Measurements from ENCODE around the gene NOS1AP.
"Not testable (repeated sequence)": the region's sequence is repeated elsewhere in the genome, so short reads cannot be mapped to it uniquely, and the experiment has no call there.

NOS1AP gene

DNA sequence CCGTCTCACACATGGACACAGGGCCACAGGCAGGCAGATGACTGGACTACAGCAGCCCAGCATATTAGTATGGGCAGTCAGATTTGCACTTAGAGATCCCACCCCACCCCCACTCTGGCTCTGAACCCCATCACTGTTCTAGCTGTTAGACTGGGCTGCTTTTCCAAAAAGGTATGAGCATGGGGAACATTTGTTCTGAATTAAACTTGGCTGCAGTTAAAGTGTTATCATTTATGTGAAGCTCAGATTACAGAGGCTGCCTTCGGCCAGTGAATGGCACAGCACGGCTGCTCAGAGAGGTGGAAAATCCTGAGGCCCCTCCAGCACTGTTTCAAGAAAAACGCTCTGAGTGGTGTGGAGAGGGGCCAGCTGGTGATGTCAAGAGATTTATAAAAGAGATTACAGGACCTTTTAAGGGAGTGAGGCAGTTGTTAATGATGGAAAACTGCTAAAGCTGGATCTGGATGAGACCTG, 6.9 kb upstream of the NOS1AP start:
- H3K4me3 ChIP-seq (ENCODE audit: low read length): no peak overlapping the region
- H3K9ac ChIP-seq (ENCODE audit: low read length): no peak overlapping the region
- H3K4me1 ChIP-seq (ENCODE audit: control insufficient read depth, insufficient read depth, low read length): no peaks in the 10 kb centered on the region
- H3K27ac ChIP-seq (ENCODE audit: low read depth, low read length): no peak overlapping the region
- H3K36me3 ChIP-seq (ENCODE audit: control insufficient read depth, insufficient read depth, low read length): no peaks in the 10 kb centered on the region
- no peaks in the 10 kb centered on the region for H3K27me3 ChIP-seq (ENCODE audit: control insufficient read depth, insufficient read depth, low read length)

DNA sequence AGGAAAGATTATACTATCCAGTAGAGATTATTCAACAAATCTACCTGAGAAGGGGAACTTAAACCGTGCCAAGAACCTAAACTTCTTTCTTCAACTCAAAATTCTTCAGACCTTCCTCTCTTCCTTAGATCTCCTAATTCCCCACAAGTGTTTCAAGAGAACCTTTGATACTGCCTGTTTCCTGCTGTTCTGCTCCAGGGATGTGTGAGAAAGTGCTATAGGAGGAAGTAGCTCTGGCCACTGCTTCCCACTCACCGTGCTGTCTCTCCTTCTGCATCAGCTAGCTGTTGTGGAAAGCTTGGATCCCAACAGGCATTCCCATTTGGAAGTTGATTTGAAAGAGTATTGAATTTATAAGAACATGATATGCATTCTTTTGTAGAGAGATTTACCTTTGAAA, 4.5 kb upstream of the NOS1AP start:
- Histone ChIP-seq H3K27me3 (ENCODE audit: control insufficient read depth, insufficient read depth, low read length) (peaks cover 1% of the 10 kb centered on the region), H3K9ac (ENCODE audit: low read length) (no peak overlapping the region)

DNA sequence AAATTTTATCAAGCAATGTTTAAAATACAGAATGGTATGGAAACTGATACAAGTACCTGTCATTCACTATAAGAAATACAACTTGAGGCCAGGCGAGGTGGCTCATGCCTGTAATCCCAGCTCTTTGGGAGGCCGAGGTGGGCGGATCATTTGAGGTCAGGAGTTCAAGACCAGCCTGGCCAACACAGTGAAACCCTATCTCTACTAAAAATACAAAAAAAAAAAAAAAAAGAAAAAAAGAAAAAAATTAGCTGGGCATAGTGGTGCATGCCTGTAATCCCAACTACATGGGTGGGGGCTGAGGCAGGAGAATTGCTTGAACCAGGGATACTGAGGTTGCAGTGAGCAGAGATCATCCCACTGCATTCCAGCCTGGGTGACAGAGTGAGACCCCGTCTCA, 2.7 kb upstream of the NOS1AP start:
- H3K27ac ChIP-seq (ENCODE audit: low read depth, low read length); H3K27me3 ChIP-seq (ENCODE audit: control insufficient read depth, insufficient read depth, low read length); H3K4me3 ChIP-seq (ENCODE audit: low read length); H3K9ac ChIP-seq (ENCODE audit: low read length); H3K36me3 ChIP-seq (ENCODE audit: control insufficient read depth, insufficient read depth, low read length); H3K4me1 ChIP-seq (ENCODE audit: control insufficient read depth, insufficient read depth, low read length): not testable (repeated sequence)

More for the DNA sequence above, 4.5 kb upstream of the NOS1AP start:
- no peak overlapping the region for H3K27ac ChIP-seq (ENCODE audit: low read depth, low read length)
- H3K36me3 ChIP-seq (ENCODE audit: control insufficient read depth, insufficient read depth, low read length): no peaks in the 10 kb centered on the region
- no peaks in the 10 kb centered on the region for H3K4me1 ChIP-seq (ENCODE audit: control insufficient read depth, insufficient read depth, low read length)
- no peak overlapping the region for H3K4me3 ChIP-seq (ENCODE audit: low read length)

DNA sequence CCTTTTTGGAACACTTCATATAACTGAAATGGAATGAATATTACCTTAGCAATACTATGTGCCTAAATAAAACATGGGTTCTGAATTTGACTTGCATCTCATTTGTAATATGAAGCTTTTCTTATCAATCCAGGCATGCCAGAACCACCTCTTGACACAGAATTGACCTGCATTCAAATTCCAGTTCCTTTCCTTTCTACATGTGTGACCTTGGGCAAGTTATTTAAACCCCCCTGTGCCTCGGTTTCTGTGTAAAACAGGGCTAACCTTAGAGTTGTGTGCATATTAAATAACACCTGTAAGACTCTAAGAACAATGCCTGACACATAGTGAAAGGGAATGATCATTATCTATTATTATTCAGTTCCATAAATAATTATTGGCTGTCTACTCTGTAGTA, 2.0 kb upstream of the NOS1AP start:
- H3K27ac ChIP-seq (ENCODE audit: low read depth, low read length): no peak overlapping the region
- no peak overlapping the region for H3K9ac ChIP-seq (ENCODE audit: low read length)
- no peak overlapping the region for H3K4me3 ChIP-seq (ENCODE audit: low read length)
- H3K27me3 ChIP-seq (ENCODE audit: control insufficient read depth, insufficient read depth, low read length): peaks cover 5% of the 10 kb centered on the region
- H3K4me1 ChIP-seq (ENCODE audit: control insufficient read depth, insufficient read depth, low read length): no peaks in the 10 kb centered on the region
- H3K36me3 ChIP-seq (ENCODE audit: control insufficient read depth, insufficient read depth, low read length): no peaks in the 10 kb centered on the region

DNA sequence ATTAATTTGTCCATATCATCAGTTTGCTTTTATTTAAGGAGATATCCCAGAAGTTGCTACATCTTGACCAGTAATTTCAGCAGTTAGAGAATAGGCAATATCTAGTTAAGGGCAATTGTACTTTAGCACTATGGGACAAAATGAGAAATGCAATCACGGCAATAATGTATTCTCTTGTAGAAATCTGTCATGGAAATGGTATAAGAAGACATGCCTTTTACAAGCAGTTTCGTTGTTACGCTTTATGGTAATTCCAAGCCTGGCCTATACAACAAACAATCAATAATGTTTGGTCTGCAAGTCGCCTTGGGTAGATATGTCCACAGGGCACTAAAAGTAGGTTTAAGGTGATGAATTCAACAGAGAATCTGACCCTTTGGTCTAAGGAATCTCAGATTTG, 1.2 kb upstream of the NOS1AP start:
- Histone ChIP-seq H3K27me3 (ENCODE audit: control insufficient read depth, insufficient read depth, low read length) (peaks cover 5% of the 10 kb centered on the region), H3K4me3 (ENCODE audit: low read length) (no peak overlapping the region), H3K9ac (ENCODE audit: low read length) (no peak overlapping the region)

DNA sequence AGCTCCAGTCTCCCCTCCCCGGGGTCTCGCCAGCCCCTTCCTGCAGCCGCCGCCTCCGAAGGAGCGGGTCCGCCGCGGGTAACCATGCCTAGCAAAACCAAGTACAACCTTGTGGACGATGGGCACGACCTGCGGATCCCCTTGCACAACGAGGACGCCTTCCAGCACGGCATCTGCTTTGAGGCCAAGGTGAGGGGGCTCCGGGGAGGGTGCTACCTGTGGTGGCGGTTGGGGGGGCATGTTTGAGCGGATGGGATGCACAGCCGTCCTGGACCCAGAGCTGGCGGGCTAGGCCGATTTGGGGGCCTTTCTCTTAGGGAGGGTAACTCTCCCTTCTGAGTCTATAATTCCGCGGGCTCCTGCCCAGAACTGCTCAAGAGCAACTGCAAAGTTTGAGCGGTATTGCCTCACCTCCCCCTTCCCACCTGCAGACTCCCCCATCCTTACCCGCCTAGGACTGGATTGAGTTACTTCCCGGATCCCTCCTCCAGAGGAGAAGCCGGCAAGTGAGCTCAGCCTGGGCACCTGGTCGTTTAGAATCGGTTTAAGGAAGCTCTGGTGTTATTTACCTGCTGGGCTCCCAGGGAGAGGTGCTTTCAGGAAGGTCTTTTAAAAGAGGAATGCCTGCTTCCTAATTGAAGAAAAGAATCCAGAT, 730 bp downstream of the NOS1AP start:
- no peaks in the 10 kb centered on the region for H3K36me3 ChIP-seq (ENCODE audit: control insufficient read depth, insufficient read depth, low read length)
- H3K27ac ChIP-seq (ENCODE audit: low read depth, low read length): no peak overlapping the region
- no peaks in the 10 kb centered on the region for H3K4me1 ChIP-seq (ENCODE audit: control insufficient read depth, insufficient read depth, low read length)

More for the DNA sequence above, 1.2 kb upstream of the NOS1AP start:
- Histone ChIP-seq H3K36me3 (ENCODE audit: control insufficient read depth, insufficient read depth, low read length) (no peaks in the 10 kb centered on the region), H3K27ac (ENCODE audit: low read depth, low read length) (no peak overlapping the region), H3K4me1 (ENCODE audit: control insufficient read depth, insufficient read depth, low read length) (no peaks in the 10 kb centered on the region)

DNA sequence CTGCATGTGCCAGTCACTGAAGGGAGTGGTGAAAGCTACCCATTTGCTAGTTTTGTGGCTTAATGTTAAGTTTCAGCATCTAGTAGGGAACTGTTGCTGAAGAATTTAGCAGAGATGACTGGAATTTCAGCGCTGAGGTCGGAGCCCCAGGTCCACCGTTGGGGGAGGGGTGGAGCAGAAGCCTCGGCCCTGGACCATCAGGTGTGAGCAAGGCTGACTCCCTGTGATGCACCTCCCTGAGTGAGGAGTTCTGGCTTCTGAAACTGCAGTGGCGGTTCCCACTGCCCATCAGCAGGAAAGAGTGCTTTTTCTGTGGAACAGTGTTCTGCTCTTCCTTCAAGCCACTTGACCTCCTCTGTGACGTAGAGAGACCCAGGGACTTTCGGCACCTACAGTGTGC, 1.3 kb downstream of the NOS1AP start:
- no peak overlapping the region for H3K9ac ChIP-seq (ENCODE audit: low read length)
- no peaks in the 10 kb centered on the region for H3K4me1 ChIP-seq (ENCODE audit: control insufficient read depth, insufficient read depth, low read length)
- H3K36me3 ChIP-seq (ENCODE audit: control insufficient read depth, insufficient read depth, low read length): no peaks in the 10 kb centered on the region
- H3K27ac ChIP-seq (ENCODE audit: low read depth, low read length): no peak overlapping the region
- peak overlapping the region; percentile 87 for H3K4me3 ChIP-seq (ENCODE audit: low read length)
- H3K27me3 ChIP-seq (ENCODE audit: control insufficient read depth, insufficient read depth, low read length): peaks cover 7% of the 10 kb centered on the region

More for the DNA sequence above, 730 bp downstream of the NOS1AP start:
- peaks cover 7% of the 10 kb centered on the region for H3K27me3 ChIP-seq (ENCODE audit: control insufficient read depth, insufficient read depth, low read length)
- H3K4me3 ChIP-seq (ENCODE audit: low read length): peak overlapping the region; percentile 87
- H3K9ac ChIP-seq (ENCODE audit: low read length): peak overlapping the region; percentile 38

DNA sequence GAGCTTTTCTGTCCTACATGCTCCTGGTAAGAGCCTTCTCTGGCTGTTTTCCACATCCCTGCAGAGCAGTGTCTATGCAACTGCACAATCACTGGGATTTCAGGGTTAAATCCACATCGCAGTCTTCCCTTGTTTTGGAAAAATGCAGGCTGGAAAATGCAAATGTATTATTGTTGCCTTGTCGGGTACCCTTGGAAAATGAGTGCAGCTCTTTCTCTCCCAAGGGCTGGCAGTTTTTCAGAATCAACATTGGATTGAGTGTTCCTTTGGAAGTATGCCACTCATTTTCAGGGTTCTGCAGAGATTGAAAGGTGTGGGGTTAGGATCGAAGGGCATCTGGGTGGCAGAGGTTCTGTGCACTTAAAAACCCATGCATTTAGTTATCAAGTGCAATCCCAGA, 3.2 kb downstream of the NOS1AP start:
- Histone ChIP-seq H3K27me3 (ENCODE audit: control insufficient read depth, insufficient read depth, low read length) (peaks cover 7% of the 10 kb centered on the region), H3K9ac (ENCODE audit: low read length) (no peak overlapping the region), H3K4me3 (ENCODE audit: low read length) (no peak overlapping the region), H3K36me3 (ENCODE audit: control insufficient read depth, insufficient read depth, low read length) (no peaks in the 10 kb centered on the region), H3K27ac (ENCODE audit: low read depth, low read length) (no peak overlapping the region), H3K4me1 (ENCODE audit: control insufficient read depth, insufficient read depth, low read length) (no peaks in the 10 kb centered on the region)

DNA sequence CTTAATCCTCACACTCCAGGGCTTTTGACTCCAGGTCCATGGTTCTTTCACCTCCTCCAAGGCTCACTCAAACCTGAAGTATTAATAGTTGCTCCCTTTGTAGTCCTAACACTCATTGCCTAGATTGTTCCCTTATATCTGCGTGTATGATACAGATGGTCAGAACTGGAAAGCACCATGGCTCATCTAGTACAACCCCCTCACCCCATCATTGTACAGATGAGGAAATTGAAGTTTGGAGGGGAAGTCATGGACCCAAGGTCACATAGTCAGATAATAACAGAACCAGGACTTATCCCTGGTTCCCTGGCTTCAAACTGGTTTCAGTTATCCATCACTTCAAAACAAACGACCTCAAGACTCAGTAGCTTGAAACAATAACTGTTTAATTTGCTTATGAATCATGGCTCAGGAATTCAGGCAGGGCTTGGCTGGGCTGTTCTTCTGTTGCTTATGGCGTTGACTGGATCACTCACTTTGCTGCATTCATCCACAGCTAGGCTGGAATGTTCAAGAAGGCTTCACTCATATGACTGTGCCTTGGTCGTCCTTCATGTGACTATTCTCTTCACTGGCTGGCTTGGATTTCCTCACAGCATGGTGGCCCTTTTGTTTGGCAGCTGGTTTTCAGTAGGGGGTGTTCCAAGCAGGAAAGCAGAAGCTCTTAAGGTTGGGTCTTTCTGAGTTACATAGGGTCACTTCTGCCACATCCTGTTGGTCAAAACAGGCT, 5.0 kb downstream of the NOS1AP start:
- peaks cover 3% of the 10 kb centered on the region for H3K4me1 ChIP-seq (ENCODE audit: control insufficient read depth, insufficient read depth, low read length)

DNA sequence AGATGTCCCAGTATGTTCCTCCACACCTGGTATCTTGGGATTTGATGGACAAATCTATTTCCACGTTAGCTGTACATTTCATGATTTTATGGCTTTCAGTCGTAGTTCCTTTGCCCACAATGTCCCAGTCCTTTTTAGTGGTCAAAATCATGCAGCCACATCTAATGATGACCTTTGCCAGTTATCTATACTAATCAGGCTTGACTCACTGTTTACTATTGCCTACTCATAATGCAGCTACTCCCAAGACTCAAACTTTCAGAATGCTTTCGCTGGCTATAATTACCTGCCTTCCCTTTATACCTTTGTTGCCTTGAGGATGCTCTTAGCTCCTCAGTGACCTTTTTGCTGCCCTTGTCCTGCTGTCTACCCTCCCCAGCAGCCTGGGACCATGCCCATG, 6.4 kb downstream of the NOS1AP start:
- H3K27me3 ChIP-seq (ENCODE audit: control insufficient read depth, insufficient read depth, low read length): peaks cover 2% of the 10 kb centered on the region
- H3K9ac ChIP-seq (ENCODE audit: low read length): no peak overlapping the region
- H3K4me1 ChIP-seq (ENCODE audit: control insufficient read depth, insufficient read depth, low read length): peaks cover 6% of the 10 kb centered on the region
- H3K27ac ChIP-seq (ENCODE audit: low read depth, low read length): no peak overlapping the region
- H3K36me3 ChIP-seq (ENCODE audit: control insufficient read depth, insufficient read depth, low read length): no peaks in the 10 kb centered on the region
- H3K4me3 ChIP-seq (ENCODE audit: low read length): no peak overlapping the region

More for the DNA sequence above, 5.0 kb downstream of the NOS1AP start:
- no peak overlapping the region for H3K9ac ChIP-seq (ENCODE audit: low read length)
- H3K27ac ChIP-seq (ENCODE audit: low read depth, low read length): no peak overlapping the region
- H3K36me3 ChIP-seq (ENCODE audit: control insufficient read depth, insufficient read depth, low read length): no peaks in the 10 kb centered on the region
- no peak overlapping the region for H3K4me3 ChIP-seq (ENCODE audit: low read length)
- peaks cover 7% of the 10 kb centered on the region for H3K27me3 ChIP-seq (ENCODE audit: control insufficient read depth, insufficient read depth, low read length)

DNA sequence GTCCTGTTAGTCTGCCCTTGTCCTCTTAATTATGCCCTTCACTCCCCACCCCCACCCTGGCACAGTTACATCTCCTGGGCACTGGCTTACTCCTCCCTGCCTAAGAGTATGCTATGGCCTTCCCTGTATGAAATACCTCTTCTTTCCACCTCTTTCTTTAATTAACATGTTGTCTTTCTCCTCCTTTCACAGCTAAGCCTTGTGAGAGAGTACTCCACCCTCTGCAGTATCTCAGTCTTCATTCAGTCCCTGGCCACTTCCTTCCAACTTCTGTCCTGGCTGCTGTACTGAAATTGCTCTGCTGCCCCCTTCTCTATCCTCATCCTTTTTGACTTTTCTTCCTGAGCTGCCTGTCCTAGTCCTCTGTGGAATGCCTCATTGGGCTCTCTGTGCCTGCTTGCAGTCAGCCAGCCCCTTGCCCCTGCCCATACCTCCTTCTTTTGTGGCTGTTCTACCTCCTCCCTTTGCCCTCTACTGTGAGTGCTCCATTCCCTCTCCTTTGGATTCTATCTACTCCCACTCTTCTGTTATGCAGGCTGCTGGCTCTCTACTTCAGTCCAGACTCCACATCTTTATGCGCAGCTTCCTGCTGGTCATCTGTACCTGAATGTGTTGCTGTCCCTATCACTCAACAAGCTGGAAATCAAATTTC, 8.3 kb downstream of the NOS1AP start:
- Histone ChIP-seq H3K4me1 (ENCODE audit: control insufficient read depth, insufficient read depth, low read length) (peaks cover 6% of the 10 kb centered on the region), H3K27me3 (ENCODE audit: control insufficient read depth, insufficient read depth, low read length) (peaks cover 2% of the 10 kb centered on the region)

DNA sequence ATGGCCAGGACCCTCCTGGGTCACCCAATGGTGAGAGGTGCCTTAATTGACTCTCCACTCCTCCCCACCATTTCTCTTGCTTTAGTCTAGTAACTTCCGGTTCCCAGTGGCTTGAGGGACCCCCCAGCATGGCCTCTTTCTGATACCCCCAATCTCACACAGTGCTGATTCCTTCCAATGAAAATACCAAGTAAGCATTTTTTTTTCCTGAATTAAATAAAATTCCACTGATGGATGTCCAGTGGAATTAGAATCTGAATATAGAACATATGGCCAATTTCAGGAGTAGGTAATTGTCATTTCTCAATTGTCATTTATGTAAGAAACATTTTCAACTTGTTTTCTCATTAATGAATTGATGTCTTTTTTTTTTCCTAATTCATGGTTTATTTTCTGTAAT, 9.5 kb downstream of the NOS1AP start:
- no peaks in the 10 kb centered on the region for H3K36me3 ChIP-seq (ENCODE audit: control insufficient read depth, insufficient read depth, low read length)
- H3K27me3 ChIP-seq (ENCODE audit: control insufficient read depth, insufficient read depth, low read length): peaks cover 2% of the 10 kb centered on the region
- no peak overlapping the region for H3K4me3 ChIP-seq (ENCODE audit: low read length)
- peaks cover 6% of the 10 kb centered on the region for H3K4me1 ChIP-seq (ENCODE audit: control insufficient read depth, insufficient read depth, low read length)
- no peak overlapping the region for H3K27ac ChIP-seq (ENCODE audit: low read depth, low read length)
- H3K9ac ChIP-seq (ENCODE audit: low read length): no peak overlapping the region

More for the DNA sequence above, 8.3 kb downstream of the NOS1AP start:
- H3K9ac ChIP-seq (ENCODE audit: low read length): no peak overlapping the region
- H3K27ac ChIP-seq (ENCODE audit: low read depth, low read length): no peak overlapping the region
- no peaks in the 10 kb centered on the region for H3K36me3 ChIP-seq (ENCODE audit: control insufficient read depth, insufficient read depth, low read length)
- no peak overlapping the region for H3K4me3 ChIP-seq (ENCODE audit: low read length)

All from rectal smooth muscle tissue (tissue), 1 donor.